Bronchial epithelial cell (primary cell): Measurements from ENCODE around the gene ZNF521. TPM values are rescaled to one million over a fixed set of nuclear protein-coding genes. Genes with fewer than 3 reads are reported as not detected.

Experiments
- DNase-seq: peaks from one replicate; pipeline ENCODE4 v3.0.0-alpha.2; 2010; ENCODE audit warnings: low read depth
- FAIRE-seq: peaks from 2 replicates; lab custom pipeline; 2011; peaks lifted over from hg19 to GRCh38; lab: Jason Lieb, UNC
- H3K27me3 ChIP-seq: 2 replicates; pipeline ENCODE4 v1.5.1; 2011; ENCODE audit warnings: low read length; ENCODE audit not compliant: control insufficient read depth, insufficient read depth
- H3K36me3 ChIP-seq: 2 replicates; pipeline ENCODE4 v1.5.1; 2011; ENCODE audit warnings: low read length; ENCODE audit not compliant: control insufficient read depth, insufficient read depth
- H3K4me3 ChIP-seq: 2 replicates; pipeline ENCODE4 v1.5.1; 2011; ENCODE audit warnings: mild to moderate bottlenecking, low read depth, low read length, control low read depth
- CTCF ChIP-seq: IDR thresholded peaks from 2 replicates; pipeline ENCODE4 v1.5.1; 2011; ENCODE audit warnings: mild to moderate bottlenecking, moderate library complexity, low read length, control low read depth, inconsistent platforms; ENCODE audit not compliant: insufficient read depth, severe bottlenecking
- total RNA-seq: library from RNA; depleted of rRNA; stranded (reverse); fragments of >200 nt; gene quantifications from 2 replicates; pipeline ENCODE4 v1.2.1, GENCODE V29; 2014

The ZNF521 gene
- total RNA-seq, 1 donor from 2014 or later, result 0.53 TPM

GRCh38 chr18:25223899-25224886 is 127.8 kb downstream of the ZNF521 start:
- no peak overlapping the region for H3K4me3 ChIP-seq
- no peak for TF ChIP-seq CTCF
- DNase-seq (no peak), FAIRE-seq (no peak)
- H3K27me3 ChIP-seq, result no peaks in the 10 kb centered on the region
- no peaks in the 10 kb centered on the region for H3K36me3 ChIP-seq

- TF ChIP-seq CTCF, result no peak
- DNase-seq (no peak), FAIRE-seq (no peak)
- Histone ChIP-seq H3K4me3 (no peak overlapping the region), H3K27me3 (no peaks in the 10 kb centered on the region), H3K36me3 (no peaks in the 10 kb centered on the region)
These were observed 128.8 kb downstream of the ZNF521 start for GRCh38 chr18:25223211-25223610.

- no peaks in the 10 kb centered on the region for H3K27me3 ChIP-seq
- FAIRE-seq, result no peak
- no peak for TF ChIP-seq CTCF
- no peak for DNase-seq
- H3K36me3 ChIP-seq, result no peaks in the 10 kb centered on the region
- H3K4me3 ChIP-seq, result no peak overlapping the region
These were observed 129.3 kb downstream of the ZNF521 start for GRCh38 chr18:25222648-25223047.

GRCh38 chr18:25210622-25211021 is 141.3 kb downstream of the ZNF521 start:
- H3K4me3 ChIP-seq, result no peak overlapping the region
- H3K27me3 ChIP-seq, result no peaks in the 10 kb centered on the region
- TF ChIP-seq CTCF, result no peak
- FAIRE-seq (no peak), DNase-seq (no peak)
- no peaks in the 10 kb centered on the region for H3K36me3 ChIP-seq

GRCh38 chr18:25192065-25192464 is 159.9 kb downstream of the ZNF521 start:
- Histone ChIP-seq H3K36me3 (no peaks in the 10 kb centered on the region), H3K27me3 (no peaks in the 10 kb centered on the region), H3K4me3 (no peak overlapping the region)
- FAIRE-seq, result no peak
- TF ChIP-seq CTCF, result no peak
- DNase-seq, result no peak
